ENCODE data around the gene ITPRID2.

The ITPRID2 gene

GRCh38 chr2:181891258-181891965, at the start of gene ITPRID2:
Gene ITPRID2 (plus strand): TSS chr2:181891730. CDS start chr2:181892067, 337 bp downstream.
- peak; percentile 87 for DNase-seq (ENCODE audit: low spot score)

- no peak for DNase-seq (ENCODE audit: low spot score)
These were observed 46.8 kb upstream of the ITPRID2 start for GRCh38 chr2:181844551-181845290.

GRCh38 chr2:181846399-181847197, 44.9 kb upstream of the ITPRID2 start:
- no peak for DNase-seq (ENCODE audit: low spot score)

- DNase-seq (ENCODE audit: low spot score), result no peak
These were observed 44.4 kb upstream of the ITPRID2 start for GRCh38 chr2:181847198-181847556.

GRCh38 chr2:181847702-181848101, 43.8 kb upstream of the ITPRID2 start:
- no peak for DNase-seq (ENCODE audit: low spot score)

- DNase-seq (ENCODE audit: low spot score), result no peak
These were observed 43.2 kb upstream of the ITPRID2 start for GRCh38 chr2:181848261-181848886.

- no peak for DNase-seq (ENCODE audit: low spot score)
These were observed 41.9 kb upstream of the ITPRID2 start for GRCh38 chr2:181849601-181850000.

- no peak for DNase-seq (ENCODE audit: low spot score)
These were observed 40.5 kb upstream of the ITPRID2 start for GRCh38 chr2:181850936-181851560.

GRCh38 chr2:181851726-181852125, 39.8 kb upstream of the ITPRID2 start:
- DNase-seq (ENCODE audit: low spot score), result no peak

GRCh38 chr2:181853696-181854095, 37.8 kb upstream of the ITPRID2 start:
- no peak for DNase-seq (ENCODE audit: low spot score)

GRCh38 chr2:181857483-181857882, 34.0 kb upstream of the ITPRID2 start:
- no peak for DNase-seq (ENCODE audit: low spot score)

- no peak for DNase-seq (ENCODE audit: low spot score)
These were observed 32.9 kb upstream of the ITPRID2 start for GRCh38 chr2:181858600-181858999.

GRCh38 chr2:181859123-181859522, 32.4 kb upstream of the ITPRID2 start:
- no peak for DNase-seq (ENCODE audit: low spot score)

- no peak for DNase-seq (ENCODE audit: low spot score)
These were observed 31.7 kb upstream of the ITPRID2 start for GRCh38 chr2:181859803-181860202.

- DNase-seq (ENCODE audit: low spot score), result no peak
These were observed 30.2 kb upstream of the ITPRID2 start for GRCh38 chr2:181861379-181861778.

- DNase-seq (ENCODE audit: low spot score), result no peak
These were observed 28.8 kb upstream of the ITPRID2 start for GRCh38 chr2:181862583-181863281.

- no peak for DNase-seq (ENCODE audit: low spot score)
These were observed 19.4 kb upstream of the ITPRID2 start for GRCh38 chr2:181872178-181872577.

- DNase-seq (ENCODE audit: low spot score), result no peak
These were observed 14.9 kb upstream of the ITPRID2 start for GRCh38 chr2:181876614-181877063.

GRCh38 chr2:181877181-181877664, 14.3 kb upstream of the ITPRID2 start:
- no peak for DNase-seq (ENCODE audit: low spot score)

- DNase-seq (ENCODE audit: low spot score), result no peak
These were observed 13.1 kb upstream of the ITPRID2 start for GRCh38 chr2:181878448-181878847.

GRCh38 chr2:181879295-181879694, 12.2 kb upstream of the ITPRID2 start:
- no peak for DNase-seq (ENCODE audit: low spot score)
